HG03439 (cell line): Measurements from ENCODE around the gene HPS4.
"Not testable (repeated sequence)": the region's sequence is repeated elsewhere in the genome, so short reads cannot be mapped to it uniquely, and the experiment has no call there.

Experiments used
- ATAC-seq: cut with Tn5 transposase; IDR thresholded peaks from one replicate; pipeline ENCODE4 v1.9.1; 2021; ENCODE audit warnings: mild to moderate bottlenecking, moderate library complexity; ENCODE audit not compliant: unreplicated experiment

The HPS4 gene

DNA sequence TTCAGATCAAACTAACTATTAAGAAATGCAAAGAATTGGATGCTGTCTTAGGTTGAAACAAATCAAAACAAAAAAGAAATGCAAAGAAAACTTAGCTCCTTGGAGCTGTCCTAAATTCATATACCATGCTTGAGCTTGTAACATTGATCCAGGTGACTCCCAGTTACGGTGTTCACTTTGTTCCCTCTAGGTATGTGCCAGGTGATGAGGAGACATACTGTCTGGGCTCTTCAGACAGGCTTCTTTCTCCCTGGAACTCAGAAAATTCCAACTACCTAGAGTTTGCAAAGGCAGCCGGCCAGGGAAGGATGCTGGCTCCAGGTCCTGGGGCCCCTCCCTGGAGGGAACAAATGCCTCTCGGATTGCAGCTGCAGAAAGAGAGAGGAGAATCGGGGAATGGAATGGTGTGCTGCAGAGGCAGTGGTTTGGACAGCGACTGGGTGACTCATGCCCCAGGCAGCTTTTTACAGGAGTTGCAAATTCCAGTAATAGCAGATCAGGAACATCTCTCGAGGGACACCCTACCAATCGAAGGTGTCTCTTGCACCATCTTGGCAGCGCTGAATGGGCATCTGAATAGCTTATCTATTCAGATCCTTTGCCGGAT, 66.8 kb downstream of the HPS4 start:
- ATAC-seq, result no peak

DNA sequence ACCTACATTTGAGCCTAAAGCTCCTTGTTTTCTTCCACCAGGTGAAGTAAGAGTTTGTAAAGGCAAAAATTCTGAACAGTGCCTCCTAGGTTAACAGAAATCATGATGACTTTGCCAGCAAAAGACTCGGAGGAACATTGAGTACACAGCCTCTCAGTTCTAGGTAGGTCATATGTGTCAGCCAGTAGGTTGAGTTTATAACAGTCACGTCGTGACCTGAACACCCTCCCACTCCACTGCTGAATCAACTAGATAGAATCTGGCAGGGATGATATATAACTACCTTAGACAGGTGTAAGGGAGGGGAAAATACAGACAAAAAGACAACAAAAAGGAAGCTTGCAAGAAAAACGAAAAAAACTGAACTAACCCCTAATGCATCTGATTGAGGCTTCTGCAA, 67.3 kb downstream of the HPS4 start:
- no peak for ATAC-seq

DNA sequence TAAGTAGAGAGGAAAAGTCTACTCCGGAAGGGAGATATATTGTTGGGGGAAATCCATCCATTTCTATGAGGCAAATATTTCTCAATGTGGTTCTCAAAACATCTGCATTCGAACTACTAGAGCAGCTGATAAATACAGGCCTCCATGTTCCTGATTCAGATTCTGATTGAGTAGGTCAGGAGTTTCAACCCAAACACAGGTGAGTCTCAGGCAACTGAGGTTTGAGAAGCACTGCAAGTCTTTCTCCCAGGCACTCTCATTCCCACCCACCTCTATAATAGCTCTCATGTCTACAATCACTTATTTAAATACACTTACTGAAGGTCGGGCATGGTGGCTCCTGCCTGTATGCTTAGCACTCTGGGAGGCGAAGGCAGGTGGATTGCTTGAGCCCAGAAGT, 69.2 kb downstream of the HPS4 start:
- no peak for ATAC-seq

DNA sequence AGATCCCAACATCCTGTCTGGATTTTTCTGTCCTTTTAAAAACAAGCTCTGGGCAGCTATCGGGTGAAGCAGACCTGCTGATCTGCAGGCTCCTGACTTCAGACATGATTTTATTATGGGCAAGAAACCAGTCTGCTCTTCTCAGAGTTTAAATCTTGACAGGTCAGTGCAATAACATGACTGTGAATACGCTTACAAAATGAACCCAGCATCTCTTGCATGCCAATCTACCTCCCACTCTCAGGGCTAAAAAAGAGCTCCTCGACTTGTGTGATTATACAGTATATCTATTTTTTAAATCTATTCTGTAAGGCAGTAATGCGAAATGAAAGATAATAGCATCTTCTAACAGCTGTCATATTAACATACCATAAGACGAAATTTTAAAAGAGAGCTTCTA, 73.2 kb downstream of the HPS4 start:
- no peak for ATAC-seq

DNA sequence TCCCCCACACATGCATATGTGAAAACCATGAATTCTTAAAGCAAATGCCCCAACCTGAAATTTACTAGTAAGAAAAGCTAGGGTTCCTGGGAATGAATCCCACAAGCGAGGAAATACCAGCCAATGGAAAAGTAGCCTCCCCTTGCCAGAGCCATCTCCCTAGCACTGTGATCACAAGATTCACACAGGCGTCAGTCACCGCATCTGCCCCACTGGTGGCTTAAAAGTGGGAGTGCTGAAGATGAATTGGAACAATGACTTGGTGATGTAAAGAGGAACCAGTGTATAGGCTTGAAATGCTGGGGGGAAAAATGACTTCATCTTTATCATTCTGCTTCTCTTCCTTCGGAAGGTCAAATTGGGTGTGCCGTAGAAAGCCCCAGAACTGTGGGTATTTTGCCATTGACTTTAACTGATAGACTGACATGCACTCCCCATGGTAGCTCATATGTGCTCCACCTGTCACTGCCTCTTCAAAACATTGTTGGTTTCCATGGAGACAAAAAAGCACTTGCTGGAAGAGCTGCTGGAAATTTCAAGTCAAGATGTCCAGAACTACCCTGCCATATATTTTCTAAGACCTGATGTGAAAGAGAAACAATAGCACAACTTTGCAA, 73.8 kb downstream of the HPS4 start:
- no peak for ATAC-seq

DNA sequence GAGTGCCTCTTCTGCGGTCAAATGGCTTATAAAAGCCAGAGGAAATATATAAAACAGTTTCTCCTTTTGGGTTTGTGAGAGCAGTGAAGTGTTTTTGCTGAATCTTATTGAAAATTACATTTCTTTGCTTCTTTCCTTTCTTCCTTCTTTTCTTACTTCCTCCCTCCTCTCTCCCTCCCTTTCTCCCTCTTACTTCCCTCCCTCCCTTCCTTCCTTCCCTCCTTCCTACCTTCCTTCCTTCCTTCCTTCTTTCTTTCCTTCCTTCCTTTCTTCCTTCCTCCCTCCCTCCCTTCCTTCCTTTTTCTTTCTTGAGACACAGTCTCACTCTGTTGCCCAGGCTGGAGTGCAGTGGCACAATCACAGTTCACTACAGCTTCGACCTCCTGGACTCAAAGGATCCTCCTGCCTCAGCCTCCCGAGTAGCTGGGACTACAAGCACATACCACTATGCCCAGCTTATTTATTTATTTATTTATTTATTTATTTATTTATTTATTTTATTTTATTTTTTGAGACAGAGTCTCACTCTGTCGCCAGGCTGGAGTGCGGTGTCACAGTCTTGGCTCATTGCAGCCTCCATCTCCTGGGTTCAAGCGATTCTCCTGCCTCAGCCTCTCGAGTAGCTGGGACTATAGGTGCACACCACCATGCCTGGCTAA, 74.9 kb downstream of the HPS4 start:
- ATAC-seq, result not testable (repeated sequence)

DNA sequence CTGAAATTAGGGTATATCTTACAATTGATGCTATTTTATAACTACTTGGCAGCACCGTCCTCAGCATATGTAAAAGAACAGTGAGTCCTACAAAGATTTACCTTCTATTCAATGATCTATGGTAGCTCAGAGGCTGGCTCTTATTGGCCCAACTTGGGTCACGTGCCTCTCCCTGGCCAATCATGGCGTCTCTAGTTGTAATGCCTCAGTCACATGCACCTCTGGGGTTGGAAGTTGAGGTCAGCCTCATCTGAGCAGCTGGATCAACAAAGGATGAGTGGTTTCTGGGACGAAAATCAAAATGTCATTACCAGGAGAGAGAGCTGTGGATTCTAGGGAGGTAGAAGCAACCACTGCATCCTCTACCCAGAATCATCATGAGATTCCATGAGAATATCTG, 77.5 kb downstream of the HPS4 start:
- ATAC-seq, result no peak

DNA sequence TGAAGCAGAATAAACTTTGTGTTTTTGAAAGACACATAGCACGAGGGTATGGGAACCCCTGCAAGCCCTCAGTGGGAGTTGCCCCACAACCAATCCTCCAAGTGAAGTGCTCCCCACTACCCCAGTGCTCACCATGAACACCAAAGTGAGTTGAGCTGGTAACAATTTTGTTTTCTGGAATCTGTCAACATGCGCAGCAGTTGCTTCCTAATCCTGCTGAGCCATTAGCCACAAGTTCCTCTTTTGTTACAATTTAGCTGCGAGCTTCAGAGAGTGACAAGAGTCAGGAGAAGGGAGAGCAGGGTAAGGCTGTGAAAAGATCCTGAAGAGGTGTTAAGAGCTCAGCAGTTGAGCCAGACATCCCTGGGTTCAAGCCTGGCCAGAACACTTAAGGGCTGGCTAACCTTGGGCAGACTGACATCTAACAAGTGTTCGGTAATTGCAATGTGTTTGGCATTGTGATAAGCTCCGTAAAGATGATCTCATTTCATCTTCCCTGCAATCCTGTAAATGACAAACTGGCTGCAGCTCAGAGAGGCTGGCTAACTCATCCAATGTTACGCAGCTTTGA, 78.6 kb downstream of the HPS4 start:
- no peak for ATAC-seq

DNA sequence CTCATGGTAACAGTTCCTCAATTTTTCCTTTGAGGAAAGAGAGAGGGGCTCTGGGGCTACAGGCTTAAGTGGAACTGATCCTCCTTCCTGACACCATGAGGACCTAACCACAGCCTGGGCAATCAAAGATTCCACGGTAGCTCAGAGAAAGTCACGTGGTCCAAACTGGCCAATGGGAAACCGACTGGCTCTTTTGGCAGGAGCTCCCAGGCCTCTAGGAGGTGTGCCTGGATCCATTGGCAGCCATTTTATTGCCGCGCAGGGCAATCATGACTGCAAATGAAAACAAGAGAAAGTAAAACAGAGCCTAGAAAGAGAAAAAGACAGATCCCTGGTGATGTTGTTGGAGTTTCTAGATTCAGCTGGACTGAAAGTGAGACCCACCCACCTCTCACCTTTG, 81.9 kb downstream of the HPS4 start:
- ATAC-seq, result no peak
